HG02642 (cell line): Measurements from ENCODE around the gene ILKAP.
"Not testable (repeated sequence)": the region's sequence is repeated elsewhere in the genome, so short reads cannot be mapped to it uniquely, and the experiment has no call there.

ENCODE experiments used
- ATAC-seq: cut with Tn5 transposase; IDR thresholded peaks from one replicate; pipeline ENCODE4 v1.9.1; 2021; ENCODE audit warnings: mild to moderate bottlenecking; ENCODE audit not compliant: unreplicated experiment, poor library complexity

The ILKAP gene

DNA sequence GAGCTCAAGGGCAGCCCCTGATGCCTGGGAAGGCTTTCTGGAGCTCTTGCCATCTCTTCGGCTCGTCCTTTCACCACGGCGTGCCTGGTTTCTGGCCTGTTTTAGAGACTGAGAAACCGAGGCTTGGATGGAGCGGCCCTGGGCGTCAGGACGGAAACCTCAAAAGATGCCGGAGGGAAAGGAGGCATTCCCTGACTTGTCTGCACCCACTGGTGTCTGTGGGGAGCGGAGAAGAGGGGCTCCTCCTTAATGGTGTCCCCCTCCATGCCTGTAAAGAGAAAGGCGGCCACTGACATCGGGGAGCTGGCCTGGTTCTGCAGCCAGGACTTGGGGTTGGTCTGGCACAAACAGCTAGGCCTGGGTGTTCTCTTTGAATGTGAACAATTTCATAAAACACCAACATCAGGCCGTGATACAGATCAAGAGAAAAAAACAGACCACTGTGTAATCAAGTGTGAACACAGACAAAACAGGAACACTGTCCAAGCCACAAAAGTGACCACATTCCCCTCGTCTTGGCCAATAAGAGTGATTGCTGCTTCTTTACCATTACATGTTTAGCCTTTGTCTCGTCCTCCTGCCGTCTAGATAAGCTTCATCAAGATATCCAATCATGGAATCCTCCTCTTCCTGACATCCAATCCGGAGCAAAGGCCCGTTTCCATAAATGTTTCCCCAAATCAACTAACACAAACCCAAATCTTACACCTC lies 633 bp upstream of the ILKAP start:
- no peak for ATAC-seq

DNA sequence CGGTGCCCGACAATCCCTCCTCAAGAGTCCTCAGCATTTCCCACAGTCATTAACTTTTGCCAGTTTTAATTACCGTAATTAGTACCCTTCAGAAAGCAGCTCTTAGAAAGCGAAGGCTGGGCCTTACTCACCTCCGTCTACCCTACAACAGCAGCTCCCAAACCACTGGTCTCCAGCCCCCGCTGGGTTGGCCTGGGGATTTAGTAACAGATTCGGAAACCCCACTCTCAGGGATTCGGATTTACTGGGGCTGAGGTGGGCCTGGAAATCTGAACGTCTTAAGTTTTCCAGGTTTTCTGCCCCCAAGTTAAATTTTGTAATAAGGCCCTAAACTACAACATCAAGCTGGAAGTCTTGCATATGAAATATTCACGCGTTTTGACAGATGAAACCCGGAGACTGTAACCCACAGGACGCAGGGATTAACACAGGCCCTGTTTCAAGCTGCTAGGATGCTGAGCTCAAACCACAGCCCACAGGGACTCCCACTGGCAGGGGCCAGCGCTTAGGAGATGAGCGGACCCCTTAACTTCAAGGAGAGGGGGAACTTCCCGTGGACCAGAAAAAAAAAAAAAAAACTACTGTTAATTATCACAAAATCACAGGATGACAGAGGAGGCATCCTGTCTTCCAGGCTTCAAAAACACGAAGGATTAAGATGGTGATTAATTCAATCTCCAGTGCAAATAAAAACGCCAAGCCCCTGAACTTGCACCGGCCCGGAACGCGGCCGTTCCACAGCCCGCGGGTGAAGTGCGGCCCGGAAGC lies 985 bp downstream of the ILKAP start:
- no peak for ATAC-seq

DNA sequence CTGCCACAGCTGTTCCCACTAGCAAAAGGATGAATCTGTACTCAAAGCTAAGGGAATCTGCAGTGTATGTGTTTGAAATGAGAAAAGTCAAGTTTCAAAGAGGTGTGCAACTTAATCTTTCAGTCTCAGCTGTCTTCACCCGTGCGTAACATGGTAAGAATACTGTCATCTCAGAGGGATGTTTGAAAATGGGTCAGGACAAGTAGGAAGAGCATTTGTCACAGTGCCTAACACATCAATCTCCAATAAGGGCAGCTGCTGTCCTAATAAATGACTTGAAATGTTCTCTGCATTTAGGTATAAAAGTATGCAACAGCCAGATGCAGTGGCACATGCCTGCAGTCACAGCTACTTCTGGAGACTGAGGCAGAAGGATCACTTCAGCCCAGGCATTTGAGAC lies 13.1 kb downstream of the ILKAP start:
- ATAC-seq: no peak

DNA sequence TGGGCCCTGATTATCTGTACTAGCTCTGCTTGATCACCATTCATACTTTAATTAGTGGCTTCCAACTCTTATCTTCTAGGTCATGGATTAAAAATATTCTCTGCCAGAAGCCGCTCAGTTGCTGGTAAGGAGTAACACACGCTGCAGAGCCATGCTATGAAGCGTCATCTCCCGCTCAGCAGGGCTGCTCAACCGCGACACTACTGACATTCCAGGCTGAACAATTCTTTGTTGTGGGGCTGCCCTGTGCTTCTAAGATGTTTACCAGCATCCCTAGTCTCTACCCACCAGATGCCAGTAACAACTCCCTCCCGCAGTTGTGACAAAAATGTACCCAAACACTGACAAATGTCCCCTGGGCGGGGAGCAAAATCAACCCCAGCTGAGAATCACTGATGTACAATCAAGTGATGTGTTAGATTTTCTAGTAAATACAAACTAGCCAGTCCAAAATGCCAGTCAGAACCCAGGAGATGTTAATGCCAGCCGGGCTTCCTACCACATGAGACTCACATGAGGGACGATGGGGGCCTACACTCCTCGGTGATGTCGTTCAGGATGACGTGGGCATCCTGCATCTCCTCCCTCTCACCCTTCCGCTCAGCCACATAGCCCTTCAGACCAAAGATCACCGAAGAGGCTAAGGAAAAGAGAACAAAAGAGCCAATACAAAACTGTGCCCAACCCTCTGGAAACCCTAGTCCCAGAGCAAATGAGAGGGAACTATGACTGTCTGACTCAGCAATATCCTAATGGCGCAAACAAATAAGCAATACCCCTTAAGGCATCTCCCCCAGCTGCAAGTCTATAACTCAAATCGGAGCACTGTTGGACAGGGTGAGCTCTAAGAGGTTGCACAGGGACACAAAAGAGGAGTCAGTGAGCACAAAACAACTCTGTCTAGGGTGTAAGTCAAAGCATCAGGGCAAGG lies 15.6 kb downstream of the ILKAP start:
- ATAC-seq: no peak

DNA sequence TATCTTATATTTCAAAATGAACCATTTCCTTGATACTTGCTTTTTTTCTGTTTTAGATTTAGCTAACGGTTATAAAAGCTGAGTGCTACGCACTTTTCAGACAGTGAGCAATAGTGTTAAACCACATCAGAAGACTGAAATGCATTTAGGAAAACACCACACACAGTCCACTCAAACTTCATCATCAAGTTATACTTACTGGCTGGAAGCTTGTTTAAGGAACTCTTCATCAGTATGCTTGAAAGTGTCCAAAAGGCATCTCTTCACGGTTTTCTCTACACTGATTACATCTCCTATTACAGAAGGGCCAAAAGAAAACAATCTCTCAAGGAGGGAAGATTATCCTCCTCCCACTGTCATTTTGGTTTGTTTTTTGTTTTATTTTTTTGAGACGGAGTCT lies 19.7 kb downstream of the ILKAP start:
- ATAC-seq: no peak

DNA sequence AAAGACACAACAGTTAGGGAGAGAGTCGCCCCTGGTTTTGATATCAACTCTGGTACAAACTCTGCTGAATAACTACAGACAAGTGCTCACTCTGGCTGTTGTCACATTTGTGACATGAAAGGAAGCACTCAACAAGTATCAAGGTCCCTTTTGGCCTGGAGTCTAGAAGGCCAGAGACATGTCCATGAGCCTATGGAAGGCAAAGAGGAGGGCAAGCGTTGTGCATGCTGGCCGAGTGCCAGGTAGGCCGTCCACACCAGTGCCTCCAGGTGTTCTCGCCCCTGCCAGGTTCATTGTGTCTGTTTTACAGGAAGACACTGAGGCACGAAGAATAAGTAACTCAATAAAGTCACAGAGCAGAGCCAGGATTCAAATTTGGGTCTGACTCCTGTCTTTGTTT lies 21.1 kb downstream of the ILKAP start:
- no peak for ATAC-seq

DNA sequence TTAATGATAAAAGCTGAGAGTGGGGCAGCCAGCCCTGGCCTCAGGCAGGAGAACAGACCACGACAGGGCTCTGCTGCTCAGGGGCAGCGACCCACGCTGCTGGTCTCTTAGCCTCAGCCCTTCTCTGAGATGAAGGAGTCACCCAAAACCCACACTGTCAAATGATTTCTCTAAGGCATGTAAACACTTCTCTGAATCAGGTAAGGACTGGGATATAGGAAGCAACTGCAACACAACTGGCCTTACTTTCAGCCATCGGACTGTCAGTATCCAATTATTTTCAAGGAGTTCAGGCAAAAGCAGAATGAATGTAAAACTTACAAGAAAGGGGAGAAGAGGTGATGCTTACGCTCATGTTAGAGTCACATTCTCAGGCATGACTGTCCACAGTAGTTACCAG lies 22.9 kb downstream of the ILKAP start:
- ATAC-seq: no peak

DNA sequence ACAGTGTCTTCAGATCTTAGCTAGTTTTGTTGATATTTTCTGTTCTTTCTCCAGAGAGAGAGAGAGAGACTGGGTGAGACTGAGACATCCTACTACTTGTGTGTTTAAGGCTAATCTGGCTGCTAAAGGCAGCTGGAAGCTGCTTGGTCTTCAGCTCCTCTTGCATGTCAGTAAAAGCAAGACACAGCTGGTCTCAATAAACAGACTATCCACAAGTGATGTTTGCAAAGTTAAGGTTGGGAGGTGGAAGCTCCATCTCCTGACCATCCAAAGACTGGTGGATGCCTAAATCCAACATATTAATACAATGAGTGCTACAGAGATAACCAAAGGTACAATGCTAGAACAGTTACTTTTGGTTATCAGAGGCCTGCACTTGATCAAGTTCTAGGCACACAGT lies 26.9 kb downstream of the ILKAP start:
- ATAC-seq: no peak

DNA sequence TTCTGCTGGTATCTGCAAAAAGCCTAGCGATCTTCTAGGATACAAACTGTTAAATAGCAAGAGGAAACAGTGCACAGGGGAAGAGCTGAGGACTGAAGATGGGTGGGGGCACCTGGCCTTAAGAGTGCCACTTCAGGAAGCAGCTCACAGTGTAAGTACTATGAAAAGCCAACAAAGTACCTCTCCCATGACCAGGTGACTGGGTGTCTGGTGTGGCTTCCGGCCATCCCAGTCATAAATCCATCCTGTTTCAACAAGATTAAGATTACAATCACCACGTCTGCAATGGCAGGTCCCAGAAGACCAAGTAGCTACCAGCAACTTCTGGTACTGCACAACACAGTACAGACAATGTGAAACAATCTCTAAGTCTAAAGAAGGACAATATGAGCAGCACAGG lies 28.8 kb downstream of the ILKAP start:
- ATAC-seq: no peak

DNA sequence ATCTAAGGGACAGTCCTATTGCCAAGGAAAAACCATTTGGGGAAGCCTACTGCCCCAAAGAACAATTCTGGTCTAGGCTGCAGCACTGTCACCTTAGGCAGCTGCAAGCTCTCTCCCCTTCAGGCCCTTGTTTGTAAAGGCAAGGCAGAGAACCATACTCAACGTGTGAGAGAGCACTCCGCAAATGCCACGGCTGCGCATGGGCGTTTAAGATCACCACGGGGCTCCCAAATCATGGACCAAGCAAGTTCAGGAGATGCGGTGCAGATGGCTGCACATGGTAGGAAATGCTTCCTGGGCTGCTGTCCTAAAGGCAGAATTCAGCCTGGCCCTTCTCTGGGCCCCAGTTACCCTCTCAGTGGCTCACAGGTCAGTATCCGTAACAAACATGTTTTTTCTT lies 29.2 kb downstream of the ILKAP start:
- no peak for ATAC-seq

DNA sequence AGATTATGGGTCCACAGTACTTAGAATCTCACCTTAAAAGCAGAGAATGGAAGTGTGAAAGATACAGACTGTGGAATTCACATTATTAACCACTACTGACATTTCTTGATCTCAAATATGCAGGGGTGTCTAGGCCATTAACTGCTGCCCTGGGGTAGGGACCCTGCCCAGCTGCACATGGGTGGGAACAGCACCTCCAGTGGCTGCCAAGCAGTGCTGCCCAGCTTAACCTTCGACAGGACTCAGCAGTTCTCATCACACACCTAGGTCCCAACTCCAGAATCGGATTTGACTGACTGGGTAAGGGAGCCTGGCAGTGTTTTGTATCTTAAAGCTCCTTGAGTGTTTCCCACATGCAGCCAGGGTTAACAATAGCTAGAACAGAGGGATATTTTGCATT lies 29.8 kb downstream of the ILKAP start:
- no peak for ATAC-seq

DNA sequence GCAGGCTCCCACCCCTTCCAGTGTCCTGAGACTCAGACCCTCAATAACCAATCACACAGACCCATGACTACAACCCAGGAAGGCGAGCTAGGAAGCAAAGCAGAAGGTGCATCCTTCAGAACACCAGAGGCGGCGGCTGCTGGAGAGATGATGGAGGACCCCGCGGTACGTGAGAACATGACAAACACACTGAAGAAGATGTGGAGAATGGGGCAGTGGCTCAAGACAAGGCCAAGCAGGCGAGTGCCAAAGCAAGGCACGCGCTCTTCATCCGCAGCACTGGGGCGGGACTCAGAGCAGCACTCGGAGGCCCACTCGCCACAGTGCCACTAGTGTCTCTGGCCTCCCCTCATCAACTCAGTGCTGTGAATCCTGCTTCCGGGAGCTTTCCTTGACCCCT lies 31.1 kb downstream of the ILKAP start:
- ATAC-seq: no peak

DNA sequence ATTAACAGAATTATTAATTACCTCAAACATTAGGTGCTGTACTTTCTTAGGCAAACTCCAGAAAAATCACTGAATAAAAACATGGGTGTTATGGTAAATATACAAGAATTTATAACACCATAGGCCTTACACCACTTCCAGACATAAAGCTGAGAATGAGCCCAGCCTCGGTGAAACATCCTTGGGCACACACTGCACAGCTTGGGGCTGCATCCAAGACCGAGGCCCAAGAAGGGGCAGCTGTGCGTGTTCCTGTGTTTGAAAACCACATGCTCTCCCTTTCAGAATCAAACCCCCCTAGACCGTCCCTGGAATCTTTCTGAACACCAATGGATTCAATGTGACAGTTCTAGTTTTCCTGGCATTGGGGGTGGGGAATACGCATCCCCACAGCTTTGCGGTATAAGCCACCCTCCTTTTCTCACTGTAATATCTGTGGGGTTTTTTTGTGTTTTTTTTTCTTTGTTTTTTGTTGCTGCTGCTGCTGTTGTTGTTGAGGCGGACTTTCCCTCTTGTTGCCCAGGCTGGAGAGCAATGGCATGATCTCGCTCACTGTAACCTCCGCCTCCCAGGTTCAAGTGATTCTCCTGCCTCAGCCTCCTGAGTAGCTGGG lies 31.8 kb downstream of the ILKAP start:
- no peak for ATAC-seq

DNA sequence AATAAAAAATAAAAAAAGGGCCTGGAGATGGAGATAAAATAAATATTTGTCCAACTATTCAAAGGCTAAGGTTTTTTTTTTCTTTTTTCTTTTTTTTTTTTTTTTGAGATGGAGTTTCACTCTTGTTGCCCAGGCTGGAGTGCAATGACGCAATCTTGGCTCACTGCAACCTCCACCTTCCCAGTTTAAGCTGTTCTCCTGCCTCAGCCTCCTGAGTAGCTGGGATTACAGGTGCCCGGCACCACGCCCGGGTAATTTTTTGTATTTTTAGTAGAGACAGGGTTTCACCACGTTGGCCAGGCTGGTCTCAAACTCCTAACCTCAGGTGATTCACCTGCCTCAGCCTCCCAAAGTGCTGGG lies 32.4 kb downstream of the ILKAP start:
- ATAC-seq: not testable (repeated sequence)

DNA sequence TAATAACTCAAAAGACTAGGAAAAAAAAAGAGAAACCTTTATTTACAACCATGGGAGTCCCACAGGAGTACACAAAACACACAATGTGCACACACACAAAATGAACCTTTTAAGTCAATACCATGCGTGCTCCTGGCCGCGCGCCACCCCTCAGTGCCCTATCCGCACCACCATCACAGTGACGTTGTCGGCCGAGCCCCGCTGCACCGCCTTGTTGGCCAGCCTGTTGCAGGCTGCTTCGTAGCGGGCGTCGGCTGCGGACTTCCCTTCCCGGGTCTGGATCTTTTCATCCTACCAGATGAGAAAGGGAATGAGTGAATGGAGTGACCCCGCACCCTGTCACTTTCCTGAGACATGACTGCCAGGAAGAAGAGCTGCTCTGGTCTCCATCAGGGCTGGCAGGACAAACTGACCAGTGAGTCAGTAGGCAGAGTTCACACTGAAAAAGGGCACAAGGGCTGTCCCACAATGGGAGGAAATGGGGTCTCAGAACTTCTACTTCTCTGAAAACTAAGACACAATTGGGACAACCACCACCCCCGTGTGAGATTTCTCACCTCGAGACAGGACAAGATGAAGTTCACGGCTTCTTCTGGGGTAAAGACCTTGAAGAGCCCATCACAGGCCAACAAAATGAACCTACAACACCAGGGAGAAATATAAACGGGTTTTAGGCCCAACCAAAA lies 33.0 kb downstream of the ILKAP start:
- no peak for ATAC-seq

DNA sequence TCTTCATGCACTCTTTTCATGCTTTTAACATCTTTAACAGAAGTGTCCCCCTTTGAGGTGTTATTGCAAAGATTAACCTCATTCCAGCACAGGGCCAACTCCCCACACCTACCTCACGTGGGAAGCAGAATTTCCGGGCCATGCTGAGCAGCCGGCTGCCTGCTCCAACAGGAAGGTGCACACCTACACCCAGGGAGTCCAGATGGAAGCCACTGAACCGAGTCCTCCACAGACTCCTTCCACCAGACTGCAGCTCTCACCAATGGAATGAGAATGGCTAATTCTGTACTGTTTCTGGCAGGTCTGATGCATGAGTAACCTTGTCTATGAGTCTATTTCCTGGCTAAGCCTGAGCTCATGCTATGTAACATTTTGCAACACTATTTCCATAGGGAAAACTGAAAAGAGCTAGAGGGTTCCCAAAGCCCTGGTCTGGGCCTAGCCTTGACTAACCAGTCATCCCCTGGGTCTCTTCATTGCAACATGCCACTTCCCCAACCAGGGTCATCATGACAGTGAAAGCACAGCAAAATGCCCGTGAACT lies 33.7 kb downstream of the ILKAP start:
- no peak for ATAC-seq

DNA sequence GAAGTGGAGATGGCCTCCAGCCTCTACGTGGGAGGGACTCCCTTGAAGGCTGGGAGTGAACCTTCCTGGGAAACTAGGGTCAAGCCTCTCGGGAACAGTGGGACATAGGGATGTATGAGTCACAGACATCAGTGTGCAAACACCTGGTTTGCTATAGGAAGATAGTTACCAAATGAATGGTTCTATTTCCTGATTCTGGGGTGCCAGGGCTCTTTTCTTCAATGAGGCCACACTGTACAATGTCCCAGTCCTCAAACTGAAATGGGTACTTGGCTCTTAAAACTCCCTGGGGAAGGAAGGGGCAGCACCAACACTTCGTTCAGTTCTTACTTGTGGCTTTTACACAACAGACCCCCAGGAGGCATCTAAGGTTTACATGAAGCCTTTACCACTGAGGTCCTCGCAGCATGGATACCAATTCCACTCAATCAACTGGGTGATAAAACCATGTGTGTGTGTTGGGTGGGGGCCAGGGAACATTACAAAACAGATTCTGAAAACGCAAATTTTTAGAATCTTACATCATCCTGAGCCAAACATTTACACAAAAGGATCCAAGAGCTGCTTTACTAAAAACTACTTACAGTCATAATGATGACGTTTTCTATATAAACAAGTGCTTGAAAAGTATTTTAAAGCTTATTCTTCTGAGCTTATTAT lies 34.3 kb downstream of the ILKAP start:
- ATAC-seq: no peak

DNA sequence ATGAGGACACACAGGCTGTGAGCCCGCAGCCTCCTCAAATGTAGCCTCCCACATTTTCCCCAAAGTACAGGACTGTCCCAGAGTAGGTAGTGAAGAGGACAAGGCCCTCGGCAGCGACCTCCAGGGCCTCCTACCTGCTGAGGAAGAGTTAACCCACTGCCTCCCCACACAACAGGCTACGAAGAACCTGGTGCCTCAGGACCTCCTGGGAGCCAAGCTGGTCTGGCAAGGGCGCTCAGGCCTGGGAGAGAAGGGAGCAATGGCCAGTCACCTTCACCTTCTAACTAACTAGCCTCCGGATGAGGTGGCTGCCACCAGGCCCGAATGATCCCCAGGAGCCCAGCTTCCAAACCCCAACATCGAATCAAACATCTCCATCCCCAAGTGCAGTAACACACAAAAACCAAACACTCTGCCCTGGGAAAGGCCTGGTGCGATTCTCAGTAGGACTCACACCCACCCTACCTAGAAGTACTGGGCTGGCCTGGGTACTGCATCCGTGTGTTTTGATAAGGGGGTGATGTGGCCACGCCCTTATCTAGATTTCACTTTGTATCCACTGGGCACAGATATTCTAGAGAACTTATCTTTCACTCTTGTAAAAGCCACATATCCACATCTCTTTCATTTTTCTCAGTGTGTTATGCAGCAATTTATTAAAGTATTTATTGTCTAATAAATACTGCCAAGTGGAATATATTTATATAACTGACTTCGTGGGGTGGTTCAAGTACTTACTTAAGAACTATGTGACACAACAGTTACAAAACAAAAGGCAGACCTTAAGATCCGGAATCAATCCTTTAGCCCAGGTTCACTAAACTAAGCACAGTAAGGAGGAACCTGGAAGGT lies 35.1 kb downstream of the ILKAP start:
- ATAC-seq: no peak
